GM12878 (cell line): ENCODE measurements around the gene TRIM56. TPM values are rescaled to one million over a fixed set of nuclear protein-coding genes. Genes with fewer than 3 reads are reported as not detected.

Experiments
- ATAC-seq: fragments of 200-7000 bp; cut with Tn5 transposase; 3 replicates; pipeline ENCODE4 v1.9.1; 2020; ENCODE audit warnings: mild to moderate bottlenecking, moderate library complexity
- BruUV-seq: library from RNA; stranded (reverse); fragments of 400-500 nt; replicated peaks from 2 replicates; lab custom pipeline; 2021; lab: Mats Ljungman, UMichigan
- CTCF ChIA-PET: fragments of 300-600 bp; sonication (Branson Sonifier 250); formaldehyde crosslinking; extraction: SDS; loops from one replicate; lab custom pipeline; 2021; ENCODE audit warnings: inconsistent platforms; lab: Yijun Ruan, JAX
- POLR2A ChIA-PET: fragments of 350-600 bp; formaldehyde crosslinking; extraction: SDS; loops from one replicate; lab custom pipeline; 2021; ENCODE audit warnings: inconsistent platforms; lab: Charles Lee
- RAD21 ChIA-PET: fragments of 300-600 bp; sonication (Branson Sonifier 250); formaldehyde crosslinking; loops from one replicate; lab custom pipeline; 2023; ENCODE audit warnings: antibody characterized with exemption; ENCODE audit not compliant: unreplicated experiment; lab: Charles Lee
- SMC1A ChIA-PET: fragments of 300-600 bp; sonication (Branson Sonifier 250); formaldehyde crosslinking; loops from one replicate; lab custom pipeline; 2023; ENCODE audit not compliant: unreplicated experiment, uncharacterized antibody; lab: Charles Lee
- DNase-seq: peaks from one replicate; pipeline ENCODE4 v3.0.0-alpha.2; 2011; ENCODE audit warnings: low read depth, low spot score
- FAIRE-seq: peaks from 3 replicates; lab custom pipeline; 2011; peaks lifted over from hg19 to GRCh38; lab: Jason Lieb, UNC
- H2AFZ ChIP-seq: 2 replicates; pipeline ENCODE4 v1.6.0; 2011; ENCODE audit warnings: low read depth, low read length, control low read depth; ENCODE audit not compliant: control insufficient read depth
- H3K27ac ChIP-seq: 2 replicates; pipeline ENCODE4 v1.5.1; 2011; ENCODE audit warnings: control low read depth; ENCODE audit not compliant: control insufficient read depth, insufficient read depth
- H3K27me3 ChIP-seq, 2 experiments: replicated peaks in 1 of 2; 2 replicates each; pipeline versions ENCODE4 v1.6.0 to v1.6.1; 2011; ENCODE audit warnings: low read length in 1 of 2; ENCODE audit not compliant: control insufficient read depth in 2 of 2, insufficient read depth in 2 of 2
- H3K36me3 ChIP-seq, 2 experiments: 2 replicates each; pipeline ENCODE4 v1.5.1; 2011; ENCODE audit warnings: low read length in 1 of 2; ENCODE audit not compliant: control insufficient read depth in 2 of 2, insufficient read depth in 2 of 2
- H3K4me1 ChIP-seq: 2 replicates; pipeline ENCODE4 v1.6.1; 2011; ENCODE audit warnings: mild to moderate bottlenecking, low read length, moderate library complexity, mixed read lengths; ENCODE audit not compliant: control insufficient read depth, insufficient read depth
- H3K4me2 ChIP-seq: 2 replicates; pipeline ENCODE4 v1.6.0; 2011; ENCODE audit warnings: control low read depth; ENCODE audit not compliant: control insufficient read depth, insufficient read depth
- H3K4me3 ChIP-seq: fragments of 200-600 bp; sonication (generic); 2 replicates; pipeline ENCODE4 v1.5.1; 2016
- H3K79me2 ChIP-seq: 2 replicates; pipeline ENCODE4 v1.6.0; 2011; ENCODE audit warnings: low read length; ENCODE audit not compliant: control insufficient read depth, insufficient read depth
- H3K9ac ChIP-seq: 2 replicates; pipeline ENCODE4 v1.8.0; 2011; ENCODE audit warnings: low read length, control low read depth, mixed read lengths; ENCODE audit not compliant: control insufficient read depth, insufficient read depth
- H3K9me3 ChIP-seq: replicated peaks from 3 replicates; pipeline ENCODE4 v1.5.1; 2011; ENCODE audit warnings: mild to moderate bottlenecking, low read length; ENCODE audit not compliant: control insufficient read depth, insufficient read depth
- H4K20me1 ChIP-seq: 2 replicates; pipeline ENCODE4 v1.6.0; 2011; ENCODE audit not compliant: control insufficient read depth, insufficient read depth
- BHLHE40 ChIP-seq, 2 experiments: fragments of 450-650 bp in 1 of 2; IDR thresholded peaks; 2 replicates each; pipeline ENCODE4 v1.6.1; 2011 to 2017; ENCODE audit warnings: low read depth in 2 of 2, borderline replicate concordance in 1 of 2, improper control_type of control experiment in 1 of 2, low read length in 1 of 2, mild to moderate bottlenecking in 1 of 2
- ESRRA ChIP-seq: IDR thresholded peaks from 2 replicates; pipeline ENCODE4 v1.6.1; 2012; ENCODE audit warnings: mild to moderate bottlenecking, low read length, improper control_type of control experiment
- EZH2 ChIP-seq: IDR thresholded peaks from 2 replicates; pipeline ENCODE4 v1.6.1; 2012; ENCODE audit warnings: low read depth, mild to moderate bottlenecking, control low read depth, inconsistent platforms, low read length, borderline replicate concordance; ENCODE audit not compliant: control insufficient read depth
- FOXK2 ChIP-seq: fragments of 450-650 bp; IDR thresholded peaks from 2 replicates; pipeline ENCODE4 v1.6.1; 2017; ENCODE audit warnings: mild to moderate bottlenecking, moderate library complexity
- JUND ChIP-seq: IDR thresholded peaks from 2 replicates; pipeline ENCODE4 v1.6.1; 2012; ENCODE audit warnings: low read depth, mild to moderate bottlenecking, low read length, improper control_type of control experiment, moderate library complexity
- KDM1A ChIP-seq: fragments of 200-600 bp; sonication (generic); IDR thresholded peaks from 2 replicates; pipeline ENCODE4 v1.6.1; 2016; ENCODE audit warnings: borderline replicate concordance
- NBN ChIP-seq: fragments of 450-650 bp; IDR thresholded peaks from 2 replicates; pipeline ENCODE4 v1.6.1; 2016
- NR2C1 ChIP-seq: fragments of 450-650 bp; IDR thresholded peaks from 2 replicates; pipeline ENCODE4 v1.6.1; 2017; ENCODE audit warnings: antibody characterized with exemption, mild to moderate bottlenecking, moderate library complexity
- RB1 ChIP-seq: fragments of 450-650 bp; formaldehyde crosslinking; IDR thresholded peaks from 2 replicates; pipeline ENCODE4 v1.6.1; 2017; ENCODE audit warnings: mild to moderate bottlenecking, borderline replicate concordance
- SREBF1 ChIP-seq: IDR thresholded peaks from 2 replicates; pipeline ENCODE4 v1.6.1; 2012; ENCODE audit warnings: mild to moderate bottlenecking, low read length
- SUZ12 ChIP-seq: fragments of 200-600 bp; sonication (generic); IDR thresholded peaks from one replicate; pipeline ENCODE4 v1.6.1; 2018; ENCODE audit warnings: antibody characterized with exemption, mild to moderate bottlenecking; ENCODE audit not compliant: unreplicated experiment
- TCF7 ChIP-seq: IDR thresholded peaks from 2 replicates; pipeline ENCODE4 v1.6.1; 2014; ENCODE audit warnings: antibody characterized with exemption, borderline replicate concordance
- USF2 ChIP-seq: IDR thresholded peaks from 2 replicates; pipeline ENCODE4 v1.6.1; 2011; ENCODE audit warnings: low read depth, low read length, improper control_type of control experiment, borderline replicate concordance
- ZNF274 ChIP-seq: IDR thresholded peaks from one replicate; pipeline ENCODE4 v1.8.0; 2011; ENCODE audit not compliant: insufficient read length, insufficient read depth
- ZZZ3 ChIP-seq: IDR thresholded peaks from 2 replicates; pipeline ENCODE4 v1.6.1; 2011; ENCODE audit warnings: low read depth; ENCODE audit not compliant: control insufficient read depth, insufficient read length
- WGBS: methylation state at CpG from one replicate; pipeline ENCODE4 v1.1.6; 2016; ENCODE audit warnings: low lambda C conversion rate; ENCODE audit not compliant: insufficient replicate concordance, insufficient coverage; ENCODE audit errors: missing lambda C conversion rate; 5-methylcytosine and 5-hydroxymethylcytosine counted together
- in situ Hi-C: fragments of 300-500 bp; cut with MboI; formaldehyde crosslinking; loops from 9 replicates; pipeline ENCODE4 v1.14.3; 2018; ENCODE audit warnings: mixed read lengths
- intact Hi-C: fragments of 100-400 bp; cut with micrococcal nuclease; formaldehyde crosslinking; loops from one replicate; pipeline ENCODE4 v1.14.2; 2022; ENCODE audit not compliant: unreplicated experiment
- polyA plus RNA-seq, 11 experiments: library from polyadenylated mRNA; depleted of rRNA in 4 of 11; unstranded in 6 of 11; stranded (reverse) in 5 of 11; fragments of >200 nt; fragmentation: Nextera tagmentation in 4 of 11; fragmentation: Illumina TruSeq in 1 of 11; extraction: Ambion mirVana in 4 of 11; extraction: Trizol in 1 of 11; gene quantifications; 1 replicate in 1 of 11; 2 replicates in 10 of 11; pipeline versions ENCODE4 v1.2.1 to v1.2.3, GENCODE V29; 2011 to 2016; ENCODE audit warnings: inconsistent platforms in 2 of 11, missing spikeins in 2 of 11, low read depth in 1 of 11
- total RNA-seq, 4 experiments: library from RNA; depleted of rRNA in 3 of 4; stranded (reverse); fragments of >200 nt in 3 of 4; fragmentation: Illumina TruSeq in 1 of 4; extraction: Trizol in 1 of 4; gene quantifications; 2 replicates each; pipeline versions ENCODE4 v1.2.1 to v1.2.3, GENCODE V29; 2013 to 2021
- TF ChIP-seq, protein P1 (sequence below): IDR thresholded peaks from 2 replicates; pipeline ENCODE4 v1.6.1; 2011; ENCODE audit warnings: mild to moderate bottlenecking, low read depth, low read length, moderate library complexity; ENCODE audit not compliant: insufficient replicate concordance
- TF ChIP-seq, protein P2 (sequence below): fragments of 450-650 bp; IDR thresholded peaks from 2 replicates; pipeline ENCODE4 v1.6.1; 2016; ENCODE audit warnings: mild to moderate bottlenecking

TRIM56 gene
- total and polyA plus RNA-seq, 10 of the 15 experiments (the other 5 are each of a cell fraction or from before 2014, with no cell fraction given), result 3.2 to 37.5 (median 11.8) TPM

DNA sequence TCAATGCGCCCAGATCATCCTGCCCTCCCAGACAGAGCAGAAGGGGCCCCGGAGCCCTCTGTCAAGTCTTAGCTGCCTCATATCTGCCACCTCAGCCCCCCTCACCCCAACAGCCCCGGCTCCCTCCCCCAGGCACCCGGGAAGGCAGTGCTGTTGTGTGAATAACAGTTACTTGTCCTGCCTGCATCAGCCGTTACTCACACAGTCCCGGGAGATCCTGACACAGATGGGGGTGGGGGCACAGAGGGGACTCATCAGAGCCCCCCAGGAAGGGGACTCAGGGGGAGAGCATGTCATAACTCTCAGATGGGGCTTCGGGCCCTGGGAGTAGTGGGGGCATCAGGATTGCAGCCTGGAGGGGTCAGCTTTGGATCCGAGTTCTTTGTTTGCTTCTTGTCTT lies 29.2 kb downstream of the TRIM56 start:
- TF ChIP-seq EZH2 (no peak), BHLHE40 (IDR thresholded peaks at IDR 0.05; ENCODE audit: borderline replicate concordance in 1 of 2, low read depth in 2 of 2, low read length in 1 of 2) (no peak), FOXK2 (no peak), RB1 (no peak), SUZ12 (no peak), JUND (no peak), ZZZ3 (no peak), TCF7 (no peak), NBN (no peak), USF2 (no peak), ESRRA (no peak), NR2C1 (no peak), KDM1A (no peak), ZNF274 (no peak), SREBF1 (no peak)
- TF ChIP-seq, protein P1, sequence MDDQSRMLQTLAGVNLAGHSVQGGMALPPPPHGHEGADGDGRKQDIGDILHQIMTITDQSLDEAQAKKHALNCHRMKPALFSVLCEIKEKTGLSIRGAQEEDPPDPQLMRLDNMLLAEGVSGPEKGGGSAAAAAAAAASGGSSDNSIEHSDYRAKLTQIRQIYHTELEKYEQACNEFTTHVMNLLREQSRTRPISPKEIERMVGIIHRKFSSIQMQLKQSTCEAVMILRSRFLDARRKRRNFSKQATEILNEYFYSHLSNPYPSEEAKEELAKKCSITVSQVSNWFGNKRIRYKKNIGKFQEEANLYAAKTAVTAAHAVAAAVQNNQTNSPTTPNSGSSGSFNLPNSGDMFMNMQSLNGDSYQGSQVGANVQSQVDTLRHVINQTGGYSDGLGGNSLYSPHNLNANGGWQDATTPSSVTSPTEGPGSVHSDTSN, result no peak
- TF ChIP-seq, protein P2, sequence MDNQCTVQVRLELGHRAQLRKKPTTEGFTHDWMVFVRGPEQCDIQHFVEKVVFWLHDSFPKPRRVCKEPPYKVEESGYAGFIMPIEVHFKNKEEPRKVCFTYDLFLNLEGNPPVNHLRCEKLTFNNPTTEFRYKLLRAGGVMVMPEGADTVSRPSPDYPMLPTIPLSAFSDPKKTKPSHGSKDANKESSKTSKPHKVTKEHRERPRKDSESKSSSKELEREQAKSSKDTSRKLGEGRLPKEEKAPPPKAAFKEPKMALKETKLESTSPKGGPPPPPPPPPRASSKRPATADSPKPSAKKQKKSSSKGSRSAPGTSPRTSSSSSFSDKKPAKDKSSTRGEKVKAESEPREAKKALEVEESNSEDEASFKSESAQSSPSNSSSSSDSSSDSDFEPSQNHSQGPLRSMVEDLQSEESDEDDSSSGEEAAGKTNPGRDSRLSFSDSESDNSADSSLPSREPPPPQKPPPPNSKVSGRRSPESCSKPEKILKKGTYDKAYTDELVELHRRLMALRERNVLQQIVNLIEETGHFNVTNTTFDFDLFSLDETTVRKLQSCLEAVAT, result no peak
- ChIA-PET SMC1A (no interaction called here), POLR2A (interaction anchor here (0.8 kb wide), 1 partner anchor 8 kb away, joined by 3 read pairs; no protein-coding TSS in a partner anchor), RAD21 (no interaction called here), CTCF (interaction anchor here (1.3 to 1.5 kb wide), 2 partner anchors 22 to 24 kb away, joined by 3 to 5 read pairs; no protein-coding TSS in a partner anchor)
- H3K27ac ChIP-seq, result no peak overlapping the region
- WGBS, result 13% methylated on average over 6 of the region's 8 CpGs
- no peaks in the 10 kb centered on the region for H4K20me1 ChIP-seq
- no peaks in the 10 kb centered on the region for H3K79me2 ChIP-seq
- intact Hi-C loops, result no loop called here
- no peak overlapping the region for H3K4me3 ChIP-seq
- DNase-seq (no peak), FAIRE-seq (no peak), ATAC-seq (no peak; the same call in 2 of the 3 replicates)
- no peaks in the 10 kb centered on the region for H3K27me3 ChIP-seq
- no peaks in the 10 kb centered on the region for H3K9me3 ChIP-seq
- in situ Hi-C loops, result no loop called here
- BruUV-seq, result no TSS peak
- H3K36me3 ChIP-seq, result no peaks in the 10 kb centered on the region
- no peaks in the 10 kb centered on the region for H3K4me1 ChIP-seq
- no peak overlapping the region for H2AFZ ChIP-seq
- no peak overlapping the region for H3K4me2 ChIP-seq
- no peak overlapping the region for H3K9ac ChIP-seq
